Osteocyte (in vitro differentiated cells): Measurements from ENCODE around the gene TMEM106B. TPM values are rescaled to one million over a fixed set of nuclear protein-coding genes. Genes with fewer than 3 reads are reported as not detected.

Experiments used
- DNase-seq: peaks from one replicate; pipeline ENCODE4 v3.0.0; 2021; ENCODE audit warnings: mixed read lengths; ENCODE audit not compliant: unreplicated experiment; ENCODE audit errors: extremely low spot score
- H3K27ac Mint-ChIP-seq: one replicate; pipeline ENCODE4 v1.8.0; 2021; ENCODE audit warnings: mild to moderate bottlenecking, mixed read lengths; ENCODE audit not compliant: unreplicated experiment
- H3K27me3 Mint-ChIP-seq: one replicate; pipeline ENCODE4 v1.8.0; 2021; ENCODE audit warnings: mixed read lengths; ENCODE audit not compliant: unreplicated experiment
- H3K36me3 Mint-ChIP-seq: one replicate; pipeline ENCODE4 v1.8.0; 2021; ENCODE audit warnings: mixed read lengths; ENCODE audit not compliant: unreplicated experiment
- H3K4me1 Mint-ChIP-seq: one replicate; pipeline ENCODE4 v1.8.0; 2021; ENCODE audit warnings: mixed read lengths; ENCODE audit not compliant: unreplicated experiment
- H3K4me3 Mint-ChIP-seq: one replicate; pipeline ENCODE4 v1.8.0; 2021; ENCODE audit warnings: mild to moderate bottlenecking, moderate library complexity, mixed read lengths; ENCODE audit not compliant: unreplicated experiment
- H3K9me3 Mint-ChIP-seq: one replicate; pipeline ENCODE4 v1.8.0; 2021; ENCODE audit warnings: mixed read lengths; ENCODE audit not compliant: unreplicated experiment
- CTCF ChIP-seq: fragments of 200-600 bp; sonication (generic); IDR thresholded peaks from 2 replicates; pipeline ENCODE4 v1.5.0; 2021; ENCODE audit warnings: antibody characterized with exemption, mild to moderate bottlenecking, moderate library complexity
- total RNA-seq: library from RNA; stranded (reverse); gene quantifications from 2 replicates; pipeline ENCODE4 v1.2.1, GENCODE V29; 2021

The TMEM106B gene
- total RNA-seq, 1 donor from 2014 or later: 61.7 TPM

DNA sequence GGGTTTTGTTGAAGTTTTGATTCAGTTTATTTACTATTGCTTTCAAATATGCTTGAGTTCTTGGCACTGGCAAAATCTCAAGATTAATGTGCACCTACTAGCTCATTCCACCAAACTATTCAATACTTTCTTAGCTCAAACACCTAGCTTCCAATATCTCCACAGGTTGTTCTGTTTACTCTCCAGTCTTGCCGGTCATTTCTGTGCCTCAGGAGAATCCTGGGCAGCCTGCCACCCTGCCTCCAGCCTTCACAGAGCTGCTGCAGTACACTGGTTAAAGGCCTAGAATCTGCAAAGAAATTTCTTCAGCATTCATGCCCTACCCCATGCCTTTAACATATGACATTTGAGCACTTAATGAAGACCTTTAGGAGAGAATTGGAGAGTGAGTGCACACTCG lies 4.0 kb upstream of the TMEM106B start:
- TF ChIP-seq CTCF: no peak
- Mint-ChIP-seq H3K27me3 (peaks cover 45% of the 10 kb centered on the region), H3K27ac (no peak overlapping the region), H3K9me3 (no peaks in the 10 kb centered on the region), H3K36me3 (no peaks in the 10 kb centered on the region), H3K4me1 (peaks cover 8% of the 10 kb centered on the region), H3K4me3 (no peak overlapping the region)
- DNase-seq: no peak

- H3K4me1 Mint-ChIP-seq: peaks cover 19% of the 10 kb centered on the region
- H3K4me3 Mint-ChIP-seq: no peak overlapping the region
- DNase-seq: no peak
- no peak for TF ChIP-seq CTCF
- no peak overlapping the region for H3K27ac Mint-ChIP-seq
- no peaks in the 10 kb centered on the region for H3K36me3 Mint-ChIP-seq
- H3K27me3 Mint-ChIP-seq: peaks cover 41% of the 10 kb centered on the region
- no peaks in the 10 kb centered on the region for H3K9me3 Mint-ChIP-seq
These were observed 1.9 kb upstream of the TMEM106B start for GRCh38 chr7:12209221-12209620.

DNA sequence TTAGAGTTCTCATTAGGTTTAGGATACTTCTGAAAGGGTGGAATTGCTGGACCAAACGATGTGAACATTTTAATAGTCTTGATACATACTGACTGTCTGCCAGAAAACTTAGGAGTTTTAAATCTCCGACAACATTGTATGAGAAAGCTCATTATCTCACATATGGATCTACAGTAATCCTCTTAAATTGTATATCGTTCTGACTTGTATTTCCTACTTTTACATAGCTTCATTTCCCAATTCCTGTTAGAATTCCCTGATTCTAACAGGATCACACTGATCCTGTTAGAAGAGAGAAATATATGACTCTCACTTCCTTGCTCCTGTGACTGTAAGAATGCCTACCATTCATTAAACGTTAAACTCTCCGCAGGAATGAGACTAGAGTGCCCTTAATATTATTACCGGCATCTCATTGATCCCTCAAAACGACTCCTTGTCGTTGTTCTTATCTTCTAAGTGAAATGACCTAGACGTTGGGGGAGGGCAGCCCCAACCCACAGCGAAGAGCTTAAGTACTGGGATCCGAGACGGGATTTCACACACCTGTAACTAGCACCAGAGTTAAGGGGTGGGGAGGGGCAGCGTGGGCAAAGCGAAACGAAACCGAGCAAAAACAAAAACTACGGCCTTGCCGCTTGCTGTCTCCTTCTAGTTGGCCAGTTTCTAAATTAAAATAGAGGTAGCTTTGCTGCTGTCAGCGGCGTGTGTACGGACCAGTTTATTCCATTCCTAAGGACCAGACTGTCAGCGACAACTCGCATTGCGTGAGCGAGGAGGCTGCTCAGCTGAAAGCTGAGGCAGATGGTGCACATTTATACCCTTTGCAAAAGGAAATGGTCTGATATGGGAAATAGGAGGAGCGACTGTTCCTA lies 678 bp upstream of the TMEM106B start:
- peak overlapping the region; percentile 97 for H3K4me3 Mint-ChIP-seq
- no peak for TF ChIP-seq CTCF
- H3K27ac Mint-ChIP-seq: peak overlapping the region; percentile 94
- H3K27me3 Mint-ChIP-seq: peaks cover 36% of the 10 kb centered on the region
- DNase-seq: no peak
- no peaks in the 10 kb centered on the region for H3K9me3 Mint-ChIP-seq
- peaks cover 5% of the 10 kb centered on the region for H3K36me3 Mint-ChIP-seq
- peaks cover 21% of the 10 kb centered on the region for H3K4me1 Mint-ChIP-seq

DNA sequence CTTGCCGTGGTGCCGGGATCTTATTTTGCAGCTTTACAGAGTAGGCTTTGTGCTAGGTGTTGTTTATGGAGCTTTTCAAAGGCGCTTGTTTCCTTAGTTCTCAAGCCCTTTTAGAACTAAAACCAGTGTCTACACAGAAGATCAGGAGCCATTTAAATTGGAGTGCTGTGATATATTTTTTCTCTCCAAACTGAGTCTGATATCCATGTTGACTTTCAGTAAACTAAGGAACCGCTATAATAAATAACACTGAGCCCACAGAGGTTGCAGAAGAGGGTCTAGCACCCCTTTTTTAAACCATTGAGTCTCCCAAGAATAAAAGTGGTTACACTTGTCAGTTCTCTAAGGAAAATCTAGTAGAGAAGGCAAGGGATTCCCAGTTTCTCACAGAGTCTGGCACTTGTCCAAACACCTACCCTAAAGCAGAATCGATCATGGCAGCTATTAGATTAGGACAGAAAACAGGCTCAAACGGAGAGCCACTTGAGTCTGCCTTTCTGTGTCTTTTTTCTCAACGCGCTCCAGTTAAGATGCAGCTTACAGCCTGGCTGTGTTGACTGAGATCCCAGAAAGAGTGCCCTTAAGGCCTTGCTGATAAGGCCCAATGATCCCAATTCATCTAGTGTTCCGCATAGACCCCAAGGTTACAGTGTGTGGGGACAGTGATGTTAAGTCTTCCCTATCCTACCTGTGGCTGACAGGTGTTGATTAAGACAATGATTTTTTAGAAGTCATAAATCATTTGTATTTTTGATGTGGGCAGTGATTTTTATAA lies 804 bp downstream of the TMEM106B start:
- peak overlapping the region; percentile 97 for H3K4me3 Mint-ChIP-seq
- no peak for TF ChIP-seq CTCF
- H3K36me3 Mint-ChIP-seq: peaks cover 15% of the 10 kb centered on the region
- H3K4me1 Mint-ChIP-seq: peaks cover 21% of the 10 kb centered on the region
- H3K9me3 Mint-ChIP-seq: no peaks in the 10 kb centered on the region
- no peak for DNase-seq
- peak overlapping the region; percentile 92 for H3K27ac Mint-ChIP-seq
- peaks cover 28% of the 10 kb centered on the region for H3K27me3 Mint-ChIP-seq

- Mint-ChIP-seq H3K9me3 (no peaks in the 10 kb centered on the region), H3K36me3 (peaks cover 49% of the 10 kb centered on the region), H3K4me3 (no peak overlapping the region), H3K27ac (no peak overlapping the region), H3K4me1 (peaks cover 10% of the 10 kb centered on the region), H3K27me3 (no peaks in the 10 kb centered on the region)
- no peak for DNase-seq
- no peak for TF ChIP-seq CTCF
These were observed 6.2 kb downstream of the TMEM106B start for GRCh38 chr7:12217311-12217710.
